Epithelial cell of proximal tubule (primary cell): ENCODE data around the gene CHD6. TPM values are rescaled to one million over a fixed set of nuclear protein-coding genes. Genes with fewer than 3 reads are reported as not detected.

Experiments used
- DNase-seq: peaks from one replicate; pipeline ENCODE4 v3.0.0-alpha.2; 2011; ENCODE audit warnings: low read depth
- H3K4me3 ChIP-seq: 2 replicates; pipeline ENCODE4 v1.5.1; 2011; ENCODE audit warnings: low read depth, mild to moderate bottlenecking, low read length
- total RNA-seq: library from RNA; depleted of rRNA; stranded (reverse); fragments of >200 nt; gene quantifications from 2 replicates; pipeline ENCODE4 v1.2.3, GENCODE V29; 2015
- TF ChIP-seq, protein P1 (sequence below): conservative IDR thresholded peaks from 2 replicates; pipeline ENCODE4 v1.5.1; 2012; ENCODE audit warnings: low read depth, mild to moderate bottlenecking, low read length

The CHD6 gene
- total RNA-seq, 1 donor from 2014 or later, result 22.3 TPM

DNA sequence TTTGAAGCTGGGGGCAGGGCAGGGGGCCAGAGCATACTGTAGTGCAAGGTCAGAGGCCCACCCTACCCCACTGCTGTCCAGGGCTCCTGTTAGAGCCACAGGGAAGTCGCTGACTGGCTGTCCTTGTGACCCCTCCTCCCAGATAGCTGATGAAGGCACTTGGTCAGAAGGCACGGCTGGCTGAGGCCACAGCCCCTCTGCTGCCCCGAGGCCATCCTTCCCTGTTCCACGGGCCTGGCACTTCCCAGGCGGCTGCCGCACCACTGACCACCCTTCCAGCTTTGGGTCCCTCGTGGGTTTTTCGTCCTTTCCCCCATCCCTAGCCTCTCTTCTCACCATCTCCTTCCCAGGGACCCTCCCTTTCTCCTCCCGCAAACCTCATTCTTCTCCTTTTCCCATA is 242.3 kb downstream of the CHD6 start:
- TF ChIP-seq, protein P1, sequence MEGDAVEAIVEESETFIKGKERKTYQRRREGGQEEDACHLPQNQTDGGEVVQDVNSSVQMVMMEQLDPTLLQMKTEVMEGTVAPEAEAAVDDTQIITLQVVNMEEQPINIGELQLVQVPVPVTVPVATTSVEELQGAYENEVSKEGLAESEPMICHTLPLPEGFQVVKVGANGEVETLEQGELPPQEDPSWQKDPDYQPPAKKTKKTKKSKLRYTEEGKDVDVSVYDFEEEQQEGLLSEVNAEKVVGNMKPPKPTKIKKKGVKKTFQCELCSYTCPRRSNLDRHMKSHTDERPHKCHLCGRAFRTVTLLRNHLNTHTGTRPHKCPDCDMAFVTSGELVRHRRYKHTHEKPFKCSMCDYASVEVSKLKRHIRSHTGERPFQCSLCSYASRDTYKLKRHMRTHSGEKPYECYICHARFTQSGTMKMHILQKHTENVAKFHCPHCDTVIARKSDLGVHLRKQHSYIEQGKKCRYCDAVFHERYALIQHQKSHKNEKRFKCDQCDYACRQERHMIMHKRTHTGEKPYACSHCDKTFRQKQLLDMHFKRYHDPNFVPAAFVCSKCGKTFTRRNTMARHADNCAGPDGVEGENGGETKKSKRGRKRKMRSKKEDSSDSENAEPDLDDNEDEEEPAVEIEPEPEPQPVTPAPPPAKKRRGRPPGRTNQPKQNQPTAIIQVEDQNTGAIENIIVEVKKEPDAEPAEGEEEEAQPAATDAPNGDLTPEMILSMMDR, result no peak
- no peak overlapping the region for H3K4me3 ChIP-seq
- DNase-seq, result no peak

DNA sequence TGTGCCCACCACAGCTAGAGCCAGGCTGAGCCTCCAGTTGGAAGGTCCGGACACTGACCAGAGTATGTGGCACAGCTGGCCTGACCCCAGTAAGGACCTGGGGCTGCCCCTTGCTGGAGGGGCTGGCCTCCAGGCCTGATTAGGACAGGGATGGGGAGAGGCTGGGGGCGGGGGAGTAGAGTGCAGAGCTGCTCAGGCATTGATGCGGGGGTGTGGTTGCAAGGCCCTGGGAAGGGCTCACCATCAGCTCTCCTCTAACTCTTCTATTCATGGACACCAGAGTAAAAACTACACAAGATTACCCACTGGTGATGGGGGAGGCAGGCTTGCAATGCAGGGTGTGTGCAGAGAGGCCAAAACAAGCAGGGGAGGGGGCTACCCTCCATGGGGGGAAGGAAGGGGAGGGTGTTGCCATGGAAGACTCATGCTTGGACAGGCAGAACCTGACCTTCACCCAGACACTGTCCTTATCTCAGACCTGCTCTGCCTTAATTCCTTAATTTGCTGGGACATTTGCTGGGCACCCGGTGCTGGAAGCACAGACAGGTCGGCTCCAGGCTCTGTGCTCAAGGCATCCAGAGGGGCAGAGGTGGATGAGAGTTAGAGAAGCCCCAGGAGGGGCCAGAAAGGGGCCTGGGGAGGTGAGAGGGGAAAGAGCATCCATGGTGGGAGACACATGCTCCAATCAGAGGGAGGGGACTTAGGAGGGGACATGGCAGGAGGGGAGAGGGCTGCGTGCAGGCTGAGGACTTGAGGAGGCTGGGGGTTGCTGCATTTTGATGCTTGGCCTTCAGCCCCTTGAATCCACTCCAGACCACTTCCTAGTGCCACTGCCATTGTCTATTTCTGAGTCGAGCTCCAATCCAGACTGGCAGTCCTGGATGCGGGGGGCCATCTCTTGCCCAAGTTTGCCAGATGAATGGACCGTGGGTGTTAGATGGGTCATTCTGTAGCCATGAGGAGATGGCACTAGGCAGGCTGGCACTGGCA is 244.0 kb downstream of the CHD6 start:
- DNase-seq, result no peak
- H3K4me3 ChIP-seq, result no peak overlapping the region
- TF ChIP-seq, protein P1, result no peak

DNA sequence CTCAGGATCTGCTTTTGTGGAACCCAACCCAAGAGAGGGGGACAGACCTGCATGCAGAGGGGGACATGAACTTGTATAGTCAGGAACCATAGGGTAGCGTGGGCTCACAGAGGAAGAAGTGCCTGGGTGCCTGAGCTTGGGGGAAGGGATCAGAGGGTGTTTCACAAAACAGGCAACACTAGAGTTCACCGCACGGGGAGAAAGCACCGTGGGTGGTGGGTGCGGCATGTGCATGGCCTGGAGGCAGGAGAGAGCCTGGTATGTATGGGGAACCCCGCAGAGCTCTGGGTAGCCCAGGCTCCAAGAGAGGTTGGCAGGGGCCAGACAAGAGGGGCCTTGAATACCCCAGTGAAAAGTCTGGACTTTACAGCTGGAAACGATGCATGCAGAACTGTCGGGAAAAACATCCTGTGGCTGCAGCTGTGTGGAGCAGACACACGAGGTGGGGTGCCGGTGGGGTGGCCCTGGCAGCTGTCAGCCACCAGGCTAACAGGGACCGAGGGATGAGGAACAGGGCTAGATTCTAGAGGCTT is 244.9 kb downstream of the CHD6 start:
- DNase-seq, result no peak
- H3K4me3 ChIP-seq, result no peak overlapping the region
- TF ChIP-seq, protein P1, result no peak

DNA sequence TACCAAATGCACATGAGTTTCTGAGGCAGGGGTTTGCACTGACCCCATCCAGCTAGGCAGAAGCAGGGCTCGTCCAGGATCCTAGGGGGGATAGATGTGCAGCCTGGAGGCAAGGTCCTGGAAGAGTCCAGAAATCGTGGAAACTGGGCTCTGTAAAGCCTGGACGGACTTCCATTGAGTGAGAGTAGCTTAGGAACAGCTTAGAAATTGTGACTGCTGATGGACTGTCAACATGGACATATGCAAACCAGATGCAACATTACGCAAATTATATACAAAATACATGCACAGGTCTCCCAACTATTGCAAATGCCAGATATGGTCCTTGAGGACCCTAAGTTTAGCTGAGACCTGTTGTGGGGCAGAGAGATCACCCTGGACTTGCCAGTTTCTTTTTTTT is 246.8 kb downstream of the CHD6 start:
- TF ChIP-seq, protein P1, result no peak
- H3K4me3 ChIP-seq, result no peak overlapping the region
- no peak for DNase-seq

DNA sequence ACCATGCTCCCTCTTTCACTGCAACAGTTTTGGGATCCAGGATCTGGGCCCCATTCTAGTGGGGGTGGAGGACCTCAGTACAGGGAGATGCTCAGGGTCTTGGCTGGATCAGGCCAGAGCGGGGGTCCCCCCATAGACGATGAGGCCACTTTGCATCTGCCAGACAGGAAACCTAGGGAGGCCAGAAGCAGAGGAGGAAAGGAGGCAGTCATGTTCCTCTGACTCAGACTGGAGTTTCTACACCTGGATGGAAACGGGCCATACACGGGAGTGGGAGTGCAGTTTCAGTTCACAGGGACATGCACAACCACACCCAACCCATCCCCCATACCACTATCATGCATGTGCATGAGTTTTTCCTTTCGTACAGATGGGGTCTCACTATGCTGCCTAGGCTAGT is 248.0 kb downstream of the CHD6 start:
- no peak overlapping the region for H3K4me3 ChIP-seq
- no peak for DNase-seq
- TF ChIP-seq, protein P1, result no peak

DNA sequence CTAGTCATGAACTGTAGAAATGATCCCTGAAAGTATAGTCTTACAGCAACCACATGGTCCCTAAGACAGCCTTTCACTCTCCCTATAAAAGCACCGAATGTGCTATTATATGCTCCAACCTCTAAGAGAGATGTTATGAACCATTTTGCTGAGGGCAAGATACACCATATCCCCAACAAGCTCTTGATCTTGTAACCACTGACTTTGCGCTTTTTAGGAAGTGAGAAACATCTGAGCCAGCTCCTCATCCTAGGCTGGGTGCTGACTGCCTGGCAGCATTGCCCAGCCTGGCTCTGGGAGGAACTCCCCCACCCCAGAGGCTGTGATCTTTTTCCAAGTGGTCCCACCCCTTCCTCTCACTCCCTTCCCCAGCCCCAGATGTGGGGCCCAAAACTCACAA is 248.5 kb downstream of the CHD6 start:
- H3K4me3 ChIP-seq, result no peak overlapping the region
- DNase-seq, result no peak
- TF ChIP-seq, protein P1, result no peak

DNA sequence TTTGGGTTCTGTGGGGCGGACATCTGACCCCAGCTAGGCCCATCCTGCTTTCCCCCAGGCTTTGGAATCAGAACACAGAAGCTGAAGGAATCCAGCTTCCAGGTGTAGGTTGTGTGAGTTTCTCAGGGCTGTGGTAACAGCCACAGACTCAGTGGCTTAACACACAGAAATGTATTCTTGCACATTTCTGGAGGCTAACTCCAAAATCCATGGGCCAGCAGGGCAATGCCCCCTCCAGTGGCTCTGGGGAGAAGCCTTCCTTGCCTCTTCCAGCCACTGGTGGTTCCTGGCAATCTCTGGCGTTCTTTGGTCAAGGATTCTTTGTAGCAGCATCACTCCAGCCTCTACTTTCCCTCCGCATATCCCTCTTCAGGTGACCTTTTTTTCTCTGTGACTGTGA is 250.2 kb downstream of the CHD6 start:
- TF ChIP-seq, protein P1, result no peak
- DNase-seq, result no peak
- H3K4me3 ChIP-seq, result no peak overlapping the region
